HG02623 (cell line): ENCODE data around the gene SUSD2.
"Not testable (repeated sequence)": the region's sequence is repeated elsewhere in the genome, so short reads cannot be mapped to it uniquely, and the experiment has no call there.

ENCODE experiments used
- ATAC-seq: cut with Tn5 transposase; IDR thresholded peaks from one replicate; pipeline ENCODE4 v1.9.1; 2021; ENCODE audit warnings: moderate library complexity; ENCODE audit not compliant: unreplicated experiment

The SUSD2 gene

GRCh38 chr22:24181088-24181995 lies at the start of gene SUSD2:
TSS of gene SUSD2 (plus strand) at chr22:24181487. CDS start at chr22:24181520, 33 bp downstream.
- no peak for ATAC-seq

DNA sequence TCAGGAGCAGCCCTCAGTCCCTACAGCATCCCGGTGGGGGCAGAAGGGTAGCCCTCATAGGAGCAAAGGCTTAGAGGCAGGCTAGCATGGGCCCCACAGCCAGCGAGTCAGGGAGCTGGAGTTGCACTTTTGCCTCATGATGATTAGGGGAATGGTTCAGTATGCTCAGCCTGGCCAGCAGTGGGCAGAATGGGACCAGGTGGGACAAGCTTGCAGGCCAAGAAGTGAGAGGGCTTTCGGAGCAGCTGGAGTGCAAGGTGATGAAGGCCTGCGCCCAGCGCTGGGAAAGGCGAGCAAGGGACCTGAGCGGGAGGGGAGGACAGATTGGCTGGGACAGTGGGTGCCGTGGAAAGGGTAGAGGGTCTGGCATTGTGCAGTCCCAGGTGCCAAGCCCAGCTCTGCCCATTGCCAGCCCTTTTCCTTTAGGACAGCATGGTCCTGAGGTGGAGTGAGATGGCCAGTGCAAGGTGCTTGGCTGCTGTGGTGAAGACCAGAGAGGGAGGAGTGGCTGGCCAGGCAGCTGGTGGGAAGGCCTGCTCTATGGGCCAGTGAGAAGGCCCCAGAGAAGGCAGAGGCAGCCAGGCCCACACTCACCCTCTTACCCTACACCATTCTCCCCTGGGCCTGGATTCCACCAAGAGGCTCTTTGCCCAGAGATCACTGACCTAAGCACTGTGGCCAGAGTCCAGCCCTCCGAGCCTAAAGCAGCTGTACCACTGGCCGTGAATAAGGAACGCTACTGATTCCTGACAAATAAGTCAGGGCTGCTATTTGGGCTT lies 47.9 kb upstream of the SUSD2 start:
- no peak for ATAC-seq

DNA sequence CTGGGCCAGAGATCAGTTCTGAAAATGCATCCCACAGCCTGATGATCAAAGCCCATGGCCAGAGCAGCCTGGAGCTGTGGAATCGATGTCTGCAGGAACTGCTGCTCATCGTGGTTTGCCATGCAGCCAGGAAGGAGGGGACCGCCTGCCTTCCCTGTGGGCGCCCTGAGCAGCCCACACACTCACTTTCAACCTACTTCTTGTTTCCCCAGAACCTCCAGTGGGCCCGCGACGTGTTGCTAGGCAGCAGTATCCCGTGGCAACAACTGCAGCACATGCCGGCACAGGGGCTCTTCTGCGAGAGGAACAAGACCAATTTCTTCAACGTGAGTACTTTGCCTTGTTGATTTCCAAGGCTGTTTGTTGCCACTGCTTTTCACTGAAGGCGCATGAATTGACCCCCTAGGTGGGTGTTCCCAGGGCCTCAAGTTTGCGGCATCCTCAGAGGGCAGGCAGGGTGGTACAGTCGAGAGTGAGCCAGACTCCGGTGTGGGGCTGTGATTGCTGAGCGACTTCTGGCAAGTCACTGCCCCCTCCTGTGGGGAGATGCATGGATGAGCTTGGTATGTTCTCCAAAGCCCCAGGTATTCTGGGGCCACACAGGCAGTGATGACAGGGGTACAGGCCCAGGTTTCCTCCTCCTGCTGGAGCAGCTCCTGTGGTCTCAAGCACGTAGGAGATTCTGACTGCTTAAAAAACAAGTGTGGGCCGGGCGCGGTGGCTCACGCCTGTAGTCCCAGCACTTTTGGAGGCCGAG lies 47.0 kb upstream of the SUSD2 start:
- ATAC-seq, result no peak

- not testable (repeated sequence) for ATAC-seq
These were observed 44.8 kb upstream of the SUSD2 start for GRCh38 chr22:24136533-24136932.

DNA sequence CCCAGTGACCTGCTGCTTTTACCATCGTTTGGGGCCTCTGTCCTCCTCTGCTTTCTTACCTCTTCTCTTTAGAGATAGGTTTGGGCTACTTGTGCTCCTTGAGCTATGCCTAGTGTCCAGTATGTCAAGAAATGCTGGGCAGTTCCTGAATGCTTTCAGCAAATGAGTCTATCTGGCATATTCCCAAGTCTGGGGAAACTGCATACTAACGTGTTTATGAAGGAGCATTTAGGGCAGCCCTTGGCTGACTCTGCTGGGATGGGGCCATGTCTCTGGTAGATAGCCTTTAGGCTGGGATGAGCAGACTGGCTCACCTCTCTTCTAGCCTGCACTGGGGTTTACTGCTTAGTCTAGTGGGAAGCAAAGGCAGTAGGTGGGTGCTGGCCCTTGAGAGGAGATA lies 43.7 kb upstream of the SUSD2 start:
- ATAC-seq, result no peak

- ATAC-seq, result no peak
These were observed 42.5 kb upstream of the SUSD2 start for GRCh38 chr22:24138649-24139420.

- ATAC-seq, result no peak
These were observed 40.9 kb upstream of the SUSD2 start for GRCh38 chr22:24140357-24140756.

GRCh38 chr22:24141586-24141985 lies 39.7 kb upstream of the SUSD2 start:
- no peak for ATAC-seq

DNA sequence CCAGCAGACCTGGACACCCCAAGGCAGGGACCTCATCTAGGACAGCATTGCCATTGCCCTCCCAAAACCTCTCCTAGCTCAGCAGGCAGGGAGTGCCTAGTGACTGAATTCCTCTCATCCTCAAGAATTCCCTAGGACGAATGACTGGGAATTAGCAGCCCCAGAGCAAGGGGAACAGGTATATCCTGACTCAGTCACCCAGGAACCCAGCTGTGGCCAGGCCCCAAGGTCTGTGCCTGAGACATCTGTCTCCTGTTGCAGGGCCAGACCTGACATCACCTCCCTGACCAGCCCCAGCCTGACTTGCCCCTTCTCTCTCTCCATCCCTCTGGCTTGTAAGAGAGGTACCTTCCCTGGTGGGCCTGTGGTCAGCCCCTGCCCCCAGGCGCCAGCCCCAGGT lies 39.0 kb upstream of the SUSD2 start:
- no peak for ATAC-seq

DNA sequence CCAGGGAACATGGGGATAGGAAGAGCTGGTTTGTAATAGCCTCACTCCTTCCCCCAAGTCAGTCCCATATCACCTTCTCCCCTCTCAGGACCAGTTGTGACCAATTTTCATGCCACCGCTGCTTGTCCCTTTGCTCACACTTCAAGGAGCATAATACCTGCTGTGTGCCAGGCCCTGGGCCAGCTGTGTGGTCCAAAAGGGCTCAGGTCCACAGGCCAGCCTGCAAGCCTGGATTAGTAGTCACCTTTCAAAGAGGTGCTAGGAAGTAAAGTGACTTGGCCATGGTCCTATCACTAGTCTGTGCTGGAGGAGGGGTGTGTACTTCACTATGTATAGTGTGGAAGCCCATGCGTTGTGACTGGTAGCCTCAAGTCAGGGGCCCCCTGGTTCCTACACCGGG lies 38.5 kb upstream of the SUSD2 start:
- no peak for ATAC-seq

DNA sequence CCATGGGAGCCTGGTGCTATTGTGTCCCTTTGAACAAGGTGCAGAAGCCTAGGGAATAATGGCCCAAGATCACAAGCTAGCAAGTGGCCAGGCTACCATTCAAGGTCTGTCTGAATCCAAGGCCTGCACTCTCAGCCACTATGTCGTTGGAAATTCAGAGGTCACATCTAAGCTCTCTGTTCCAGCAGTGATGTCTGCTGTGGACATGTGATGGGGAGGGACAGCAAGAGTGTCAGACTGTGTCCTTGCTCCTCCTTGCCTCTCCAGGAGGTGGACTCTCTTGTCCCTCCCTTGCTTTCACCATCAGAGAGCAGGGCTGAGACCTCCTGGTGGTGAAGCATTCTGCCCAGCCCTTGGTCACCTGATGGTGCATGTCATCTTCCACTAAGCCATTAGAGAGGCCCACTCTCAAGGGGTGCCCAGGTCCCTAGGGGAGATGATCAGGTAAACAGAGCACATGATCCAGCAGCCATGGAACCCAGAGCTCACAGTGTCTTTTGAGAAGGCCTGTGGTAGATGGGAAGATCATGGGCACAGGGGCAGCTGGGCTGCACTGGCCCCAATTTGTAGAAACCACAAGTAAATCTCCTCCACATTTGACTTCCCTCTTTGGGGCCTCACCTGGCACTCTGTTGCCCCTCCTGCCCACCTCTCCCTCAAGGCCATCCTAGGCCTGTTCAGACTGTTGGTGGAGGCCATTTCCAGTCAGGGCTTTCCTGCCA lies 37.1 kb upstream of the SUSD2 start:
- ATAC-seq, result no peak

DNA sequence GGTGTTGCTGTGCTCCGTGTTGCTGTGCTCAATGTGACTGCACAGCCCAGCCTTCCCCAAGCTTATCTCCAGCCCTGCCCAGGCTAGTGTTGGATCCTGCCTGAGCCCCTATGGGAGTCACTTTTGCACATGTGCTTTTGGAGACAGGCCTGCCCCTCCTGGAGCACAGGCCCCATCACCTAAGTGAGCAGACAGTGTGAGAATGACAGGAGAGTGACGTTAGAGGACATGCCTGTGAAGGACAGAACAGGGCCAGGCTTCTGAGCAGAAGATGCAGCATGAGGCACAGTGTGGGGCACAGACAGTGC lies 36.6 kb upstream of the SUSD2 start:
- no peak for ATAC-seq

DNA sequence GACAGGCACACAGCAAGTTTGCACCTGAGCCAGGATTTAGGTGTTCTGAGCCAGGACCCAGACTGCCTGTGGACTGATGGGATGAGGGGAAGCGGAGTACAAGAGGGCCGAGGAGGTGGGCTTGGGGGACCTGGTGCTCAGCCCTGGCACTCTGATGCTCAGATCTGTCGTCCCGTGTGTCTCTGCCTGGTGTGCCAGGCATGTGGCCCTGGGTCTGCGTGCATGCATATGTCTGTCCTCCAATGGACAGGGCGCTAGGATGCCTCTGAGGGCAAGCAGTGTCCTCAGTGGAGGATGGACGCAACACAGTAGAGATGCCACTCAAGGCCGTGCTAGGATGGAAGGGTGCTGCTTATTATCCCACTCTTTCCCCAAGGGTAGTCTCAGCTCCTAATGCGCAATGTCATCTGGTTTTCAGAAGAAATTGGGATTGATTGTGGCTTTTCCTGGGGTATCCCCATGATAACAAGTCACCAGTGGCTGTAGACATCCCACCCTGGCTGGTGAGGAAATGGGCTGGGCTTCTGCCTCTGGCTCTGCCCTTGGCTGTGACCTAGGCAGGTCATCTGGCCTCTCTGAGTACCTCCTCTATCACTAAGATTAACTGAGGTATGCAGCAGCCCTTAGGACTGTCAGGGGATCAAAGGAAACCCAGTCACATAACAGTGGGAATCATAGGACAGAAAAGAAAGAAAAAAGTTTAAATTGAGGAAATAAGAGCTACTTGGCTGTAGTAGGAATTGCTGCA lies 35.7 kb upstream of the SUSD2 start:
- no peak for ATAC-seq

- ATAC-seq, result peak; percentile 61
These were observed 35.1 kb upstream of the SUSD2 start for GRCh38 chr22:24146194-24146616.

- ATAC-seq, result no peak
These were observed 34.4 kb upstream of the SUSD2 start for GRCh38 chr22:24146791-24147353.

- ATAC-seq, result no peak
These were observed 33.6 kb upstream of the SUSD2 start for GRCh38 chr22:24147666-24148065.

- no peak for ATAC-seq
These were observed 32.8 kb upstream of the SUSD2 start for GRCh38 chr22:24148266-24149197.

DNA sequence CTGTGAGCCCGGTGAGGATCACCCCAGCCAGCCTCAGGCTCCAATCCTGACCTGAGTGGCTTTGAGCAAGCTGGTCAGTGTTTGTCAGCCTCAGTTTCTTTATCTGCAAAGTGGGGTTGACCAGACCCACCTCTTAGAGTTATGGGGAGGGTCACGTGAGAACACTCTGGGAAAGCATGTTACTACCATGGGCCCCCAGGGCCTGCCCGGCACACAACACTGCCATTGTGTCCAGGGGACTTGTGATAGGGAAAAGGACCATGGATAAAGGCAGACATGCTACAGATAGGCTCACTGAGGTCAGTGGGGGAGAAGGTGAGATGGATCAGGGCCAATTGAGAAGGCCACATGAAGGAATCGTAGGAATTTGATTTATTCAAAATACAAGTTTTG lies 32.1 kb upstream of the SUSD2 start:
- no peak for ATAC-seq
